Right lobe of liver (tissue), 6 donors: Measurements from ENCODE around the gene DYSF. TPM values are rescaled to one million over a fixed set of nuclear protein-coding genes. Genes with fewer than 3 reads are reported as not detected.
A peak's percentile ranks its signal among the peaks of the same experiment; 100 is the strongest.

Experiments
- ATAC-seq, 4 donors: fragments of 200-7000 bp; cut with Tn5 transposase; one replicate each; pipeline ENCODE4 v1.9.1; 2020; ENCODE audit warnings: mild to moderate bottlenecking in 4 of 4, moderate library complexity in 4 of 4
- DNase-seq, 3 donors: peaks; one replicate each; pipeline ENCODE4 v3.0.0-alpha.2; 2020
- H3K27ac ChIP-seq, 3 donors: fragments of 200-600 bp; one replicate each; pipeline ENCODE4 v1.8.0; 2022
- H3K27me3 ChIP-seq, 2 donors: fragments of 200-600 bp; one replicate each; pipeline ENCODE4 v1.8.0; 2022
- H3K36me3 ChIP-seq, 4 donors: fragments of 200-600 bp; sonication (generic) in 1 of 4; one replicate each; pipeline versions ENCODE4 v1.5.1 to v1.8.0; 2017 to 2022; ENCODE audit warnings: control low read depth in 1 of 4
- H3K4me1 ChIP-seq, 4 donors: fragments of 200-600 bp; sonication (generic) in 1 of 4; one replicate each; pipeline versions ENCODE4 v1.5.1 to v1.8.0; 2017 to 2022; ENCODE audit warnings: control low read depth in 1 of 4
- H3K4me3 ChIP-seq, 3 donors: fragments of 200-600 bp; one replicate each; pipeline ENCODE4 v1.8.0; 2022
- H3K9me3 ChIP-seq, 4 donors: fragments of 200-600 bp; sonication (generic) in 1 of 4; one replicate each; pipeline versions ENCODE4 v1.5.1 to v1.8.0; 2017 to 2022; ENCODE audit warnings: control low read depth in 1 of 4
- POLR2A ChIP-seq: fragments of 450-650 bp; IDR thresholded peaks from one replicate; pipeline ENCODE4 v1.6.1; 2017; ENCODE audit warnings: antibody characterized with exemption, mild to moderate bottlenecking
- WGBS: methylation state at CpG from one replicate; pipeline ENCODE4 v1.1.6; 2018; ENCODE audit warnings: low coverage, low lambda C conversion rate; ENCODE audit not compliant: insufficient coverage; ENCODE audit errors: missing lambda C conversion rate; 5-methylcytosine and 5-hydroxymethylcytosine counted together
- intact Hi-C, 2 donors: fragments of 100-400 bp; cut with DNase I; formaldehyde crosslinking; loops; one replicate each; pipeline versions ENCODE4 v1.11.2 to v1.14.1; 2022
- total RNA-seq, 6 experiments: library from RNA; depleted of rRNA in 2 of 6; stranded (reverse); fragments of >200 nt in 2 of 6; fragmentation: NEBNext Ultra II Directional in 3 of 6; extraction: Animal tissue kit (Norgen Biotek cat#: 25700) in 3 of 6; gene quantifications; one replicate each; pipeline versions ENCODE4 v1.1.0 to v1.2.4, GENCODE V29; 2016 to 2023
- TF ChIP-seq, protein P1 (sequence below), 4 donors: fragments of 200-600 bp in 3 of 4; fragments of 450-650 bp in 1 of 4; IDR thresholded peaks; one replicate each; pipeline versions ENCODE4 v1.5.1 to v1.8.0; 2016 to 2022; ENCODE audit warnings: antibody characterized with exemption in 4 of 4, mild to moderate bottlenecking in 2 of 4
- donor health status: DM: no; HTN: yes; CAD: no.
- donor health status: DM: no; HTN: no; CAD: no.
- donor health status: DM: no; HTN: no; CAD: no.
- donor health status: DM: no; HTN: yes; CAD: no.
- donor health status: DM: no; HTN: yes; CAD: no.

Gene DYSF
- total RNA-seq, 6 experiments from 2014 or later, result 21.8 to 55.0 (median 32.9) TPM

GRCh38 chr2:71538241-71538640, 84.9 kb downstream of the DYSF start:
- ATAC-seq, result no peak
- 100% methylated on average over 1 of the region's 3 CpGs for WGBS
- intact Hi-C loops, result no loop called here

DNA sequence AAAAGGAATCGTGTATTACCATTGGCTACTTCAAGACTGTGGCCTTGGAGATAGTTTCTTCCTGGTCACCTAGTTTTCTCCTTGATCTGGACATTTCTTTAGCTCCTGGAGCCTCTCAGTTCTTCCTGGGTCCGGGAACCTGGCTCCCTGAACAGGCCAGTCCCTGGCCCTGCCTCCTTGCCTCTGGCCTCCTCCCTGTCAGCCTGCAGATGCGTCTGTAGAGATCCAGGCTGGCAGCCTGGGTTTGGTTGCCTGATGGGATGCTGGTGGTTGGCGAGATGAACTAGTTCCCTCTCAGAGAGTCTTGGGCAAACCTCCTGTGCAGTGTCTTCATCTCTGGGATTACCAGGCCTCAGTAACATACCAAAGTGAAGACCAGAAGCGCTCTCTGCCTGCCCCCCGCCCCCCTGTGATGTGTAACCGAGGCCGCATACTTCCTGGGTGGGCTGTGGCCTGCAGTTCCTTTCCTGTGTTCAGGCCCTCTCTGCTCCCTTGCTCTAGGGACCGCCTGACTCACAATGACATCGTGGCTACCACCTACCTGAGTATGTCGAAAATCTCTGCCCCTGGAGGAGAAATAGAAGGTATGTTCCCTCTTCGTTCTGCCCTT, 85.4 kb downstream of the DYSF start:
- Histone ChIP-seq H3K4me1 (no peaks in the 10 kb centered on the region), H3K4me3 (no peak overlapping the region), H3K27ac (no peak overlapping the region), H3K27me3 (no peaks in the 10 kb centered on the region), H3K36me3 (peaks cover 0 to 6% (median 0%) of the 10 kb centered on the region in 4 donors), H3K9me3 (no peaks in the 10 kb centered on the region)
- ATAC-seq (peak in 1 of 4 donors; percentile 27), DNase-seq (peak in 1 of 3 donors; percentile 41)
- intact Hi-C loops, result no loop called here
- TF ChIP-seq, protein P1, sequence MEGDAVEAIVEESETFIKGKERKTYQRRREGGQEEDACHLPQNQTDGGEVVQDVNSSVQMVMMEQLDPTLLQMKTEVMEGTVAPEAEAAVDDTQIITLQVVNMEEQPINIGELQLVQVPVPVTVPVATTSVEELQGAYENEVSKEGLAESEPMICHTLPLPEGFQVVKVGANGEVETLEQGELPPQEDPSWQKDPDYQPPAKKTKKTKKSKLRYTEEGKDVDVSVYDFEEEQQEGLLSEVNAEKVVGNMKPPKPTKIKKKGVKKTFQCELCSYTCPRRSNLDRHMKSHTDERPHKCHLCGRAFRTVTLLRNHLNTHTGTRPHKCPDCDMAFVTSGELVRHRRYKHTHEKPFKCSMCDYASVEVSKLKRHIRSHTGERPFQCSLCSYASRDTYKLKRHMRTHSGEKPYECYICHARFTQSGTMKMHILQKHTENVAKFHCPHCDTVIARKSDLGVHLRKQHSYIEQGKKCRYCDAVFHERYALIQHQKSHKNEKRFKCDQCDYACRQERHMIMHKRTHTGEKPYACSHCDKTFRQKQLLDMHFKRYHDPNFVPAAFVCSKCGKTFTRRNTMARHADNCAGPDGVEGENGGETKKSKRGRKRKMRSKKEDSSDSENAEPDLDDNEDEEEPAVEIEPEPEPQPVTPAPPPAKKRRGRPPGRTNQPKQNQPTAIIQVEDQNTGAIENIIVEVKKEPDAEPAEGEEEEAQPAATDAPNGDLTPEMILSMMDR (IDR thresholded peaks at IDR 0.05), result no peak
- no peak for TF ChIP-seq POLR2A
- 84% methylated on average over 6 of the region's 12 CpGs for WGBS

More at GRCh38 chr2:71538241-71538640, 84.9 kb downstream of the DYSF start:
- no peak for TF ChIP-seq POLR2A
- TF ChIP-seq, protein P1 (IDR thresholded peaks at IDR 0.05), result no peak
- H3K36me3 ChIP-seq, result peaks cover 0 to 6% (median 0%) of the 10 kb centered on the region in 4 donors
- peak in 1 of 3 donors; percentile 33 for DNase-seq
- H3K27me3 ChIP-seq, result no peaks in the 10 kb centered on the region
- no peaks in the 10 kb centered on the region for H3K9me3 ChIP-seq
- no peaks in the 10 kb centered on the region for H3K4me1 ChIP-seq
- H3K27ac ChIP-seq, result no peak overlapping the region
- H3K4me3 ChIP-seq, result no peak overlapping the region

- DNase-seq (no peak), ATAC-seq (no peak)
- Histone ChIP-seq H3K27ac (no peak overlapping the region), H3K4me3 (no peak overlapping the region), H3K27me3 (no peaks in the 10 kb centered on the region), H3K4me1 (no peaks in the 10 kb centered on the region), H3K9me3 (no peaks in the 10 kb centered on the region), H3K36me3 (no peaks in the 10 kb centered on the region)
- intact Hi-C loops, result loop anchor here (10.0 kb wide), 2 partner anchors 254 to 614 kb away; no protein-coding TSS in a partner anchor
- no peak for TF ChIP-seq POLR2A
- WGBS, result 80% methylated on average over 1 of the region's 1 CpG
Measured at GRCh38 chr2:71540818-71541217, 87.5 kb downstream of the DYSF start.

DNA sequence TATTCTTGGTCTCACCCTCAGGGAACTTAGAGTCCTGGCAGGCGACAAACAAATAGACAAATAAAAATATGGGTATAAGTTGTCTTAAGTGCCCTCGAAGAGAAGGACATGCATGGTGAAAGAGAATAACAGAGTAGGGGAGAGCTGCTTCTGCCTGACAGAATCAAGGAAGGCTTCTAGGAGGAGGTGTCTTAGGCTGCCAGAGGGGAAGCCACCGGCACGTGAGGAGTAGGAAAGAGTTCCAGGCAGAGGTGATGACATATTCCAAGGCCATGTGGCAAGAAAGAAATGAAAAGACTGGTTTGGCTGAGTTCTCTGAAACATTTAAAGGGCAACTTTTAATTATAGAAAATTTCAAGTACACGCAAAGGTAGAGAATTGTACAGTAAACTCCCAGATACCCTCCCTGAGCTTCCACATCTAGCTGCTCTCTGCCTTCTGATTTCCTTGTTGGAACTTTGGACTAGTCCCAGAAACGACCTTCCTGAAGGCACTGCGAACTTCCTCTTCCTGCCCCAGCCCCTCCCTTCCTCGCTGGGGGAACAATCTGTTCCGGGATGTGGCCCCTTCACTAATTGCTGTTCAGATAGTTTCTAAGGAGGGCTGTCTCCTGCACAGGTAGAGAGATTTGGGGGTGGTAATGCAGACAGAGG, 91.7 kb downstream of the DYSF start:
- H3K4me1 ChIP-seq, result no peaks in the 10 kb centered on the region
- peak in 1 of 3 donors; percentile 3 for DNase-seq
- no peaks in the 10 kb centered on the region for H3K9me3 ChIP-seq
- peak; percentile 54 to 70 (median 62) for ATAC-seq
- 47% methylated on average over 8 of the region's 9 CpGs for WGBS
- no peak overlapping the region for H3K4me3 ChIP-seq
- intact Hi-C loops, result loop anchor here (5.0 to 10.0 kb wide), 3 partner anchors 250 to 610 kb away; no protein-coding TSS in a partner anchor
- no peaks in the 10 kb centered on the region for H3K36me3 ChIP-seq
- H3K27me3 ChIP-seq, result no peaks in the 10 kb centered on the region
- no peak for TF ChIP-seq POLR2A
- TF ChIP-seq, protein P1 (IDR thresholded peaks at IDR 0.05), result no peak
- peak overlapping the region in 1 of 3 donors; percentile 1 for H3K27ac ChIP-seq
